IMR-90 (cell line): Measurements from ENCODE around the gene KLHL29. TPM values are rescaled to one million over a fixed set of nuclear protein-coding genes. Genes with fewer than 3 reads are reported as not detected.

Source experiments
- ATAC-seq: fragments of 200-7000 bp; cut with Tn5 transposase; 2 replicates; pipeline ENCODE4 v1.9.1; 2020; ENCODE audit warnings: low read depth, mild to moderate bottlenecking, moderate library complexity
- BruUV-seq: library from RNA; stranded (reverse); fragments of 400-500 nt; replicated peaks from 2 replicates; lab custom pipeline; 2021; lab: Mats Ljungman, UMichigan
- CTCF ChIA-PET: fragments of 300-600 bp; formaldehyde crosslinking; extraction: SDS; loops from one replicate; lab custom pipeline; 2021; ENCODE audit warnings: antibody characterized with exemption; lab: Yijun Ruan, JAX
- POLR2A ChIA-PET: fragments of 300-600 bp; sonication (Branson Sonifier 250); formaldehyde crosslinking; loops from one replicate; lab custom pipeline; 2022; ENCODE audit warnings: antibody characterized with exemption; ENCODE audit not compliant: unreplicated experiment; lab: Charles Lee
- DNase-seq: peaks from one replicate; pipeline ENCODE4 v3.0.0; 2013
- H2AFZ ChIP-seq: replicated peaks from 2 replicates; pipeline ENCODE3; 2013; ENCODE audit warnings: low read length, mild to moderate bottlenecking; ENCODE audit not compliant: poor library complexity
- H2AK5ac ChIP-seq: 2 replicates; pipeline ENCODE4 v1.6.1; 2013; ENCODE audit warnings: low read depth, low read length, inconsistent platforms
- H2AK9ac ChIP-seq: replicated peaks from 2 replicates; pipeline ENCODE3; 2013; ENCODE audit warnings: mild to moderate bottlenecking, low read depth, low read length, moderate library complexity; ENCODE audit not compliant: poor library complexity
- H2BK120ac ChIP-seq: 2 replicates; pipeline ENCODE4 v1.6.1; 2013; ENCODE audit warnings: low read depth, low read length, inconsistent platforms
- H2BK15ac ChIP-seq: 3 replicates; pipeline ENCODE4 v1.6.1; 2013; ENCODE audit warnings: low read depth, low read length, inconsistent platforms
- H2BK20ac ChIP-seq: 2 replicates; pipeline ENCODE4 v1.6.1; 2013; ENCODE audit warnings: low read depth, mild to moderate bottlenecking, inconsistent platforms, low read length, moderate library complexity
- H2BK5ac ChIP-seq: 2 replicates; pipeline ENCODE4 v1.6.1; 2013; ENCODE audit warnings: mild to moderate bottlenecking, low read depth, low read length, inconsistent platforms; ENCODE audit not compliant: poor library complexity, severe bottlenecking
- H3K14ac ChIP-seq: replicated peaks from 2 replicates; pipeline ENCODE4 v1.6.1; 2013; ENCODE audit warnings: low read depth, low read length, inconsistent platforms
- H3K18ac ChIP-seq: 2 replicates; pipeline ENCODE4 v1.6.1; 2013; ENCODE audit warnings: low read depth, low read length, control low read depth
- H3K23ac ChIP-seq: 2 replicates; pipeline ENCODE4 v1.6.1; 2013; ENCODE audit warnings: low read depth, low read length, inconsistent platforms
- H3K27ac ChIP-seq: 2 replicates; pipeline ENCODE4 v1.5.1; 2013; ENCODE audit warnings: mild to moderate bottlenecking, control low read depth, low read length; ENCODE audit not compliant: insufficient read depth
- H3K27me3 ChIP-seq: 2 replicates; pipeline ENCODE4 v1.6.1; 2013; ENCODE audit warnings: low read length; ENCODE audit not compliant: control insufficient read depth, insufficient read depth
- H3K36me3 ChIP-seq: 2 replicates; pipeline ENCODE4 v1.6.1; 2013; ENCODE audit warnings: low read length, mixed read lengths; ENCODE audit not compliant: control insufficient read depth, insufficient read depth
- H3K4ac ChIP-seq: 2 replicates; pipeline ENCODE4 v1.6.1; 2013; ENCODE audit warnings: low read depth, low read length, inconsistent platforms
- H3K4me1 ChIP-seq: 2 replicates; pipeline ENCODE4 v1.6.1; 2013; ENCODE audit warnings: low read length, mixed read lengths; ENCODE audit not compliant: control insufficient read depth, insufficient read depth
- H3K4me2 ChIP-seq: 2 replicates; pipeline ENCODE4 v1.6.1; 2013; ENCODE audit warnings: low read depth, mild to moderate bottlenecking, control low read depth, low read length, moderate library complexity
- H3K4me3 ChIP-seq: 2 replicates; pipeline ENCODE4 v1.5.1; 2013; ENCODE audit warnings: low read depth, mild to moderate bottlenecking, control low read depth, low read length, moderate library complexity; ENCODE audit not compliant: insufficient read depth
- H3K56ac ChIP-seq: 2 replicates; pipeline ENCODE4 v1.6.1; 2013; ENCODE audit warnings: low read length, inconsistent platforms; ENCODE audit not compliant: insufficient read depth; ENCODE audit errors: extremely low read depth
- H3K79me1 ChIP-seq, 2 experiments: 2 replicates each; pipeline ENCODE4 v1.6.1; 2013; ENCODE audit warnings: low read length in 2 of 2, inconsistent platforms in 1 of 2, low read depth in 1 of 2
- H3K9ac ChIP-seq: 2 replicates; pipeline ENCODE4 v1.6.1; 2013; ENCODE audit warnings: low read depth, low read length, control low read depth
- H3K9me1 ChIP-seq: 2 replicates; pipeline ENCODE4 v1.6.1; 2013; ENCODE audit warnings: low read length, inconsistent platforms; ENCODE audit not compliant: insufficient read depth
- H3K9me3 ChIP-seq: 2 replicates; pipeline ENCODE4 v1.6.1; 2013; ENCODE audit warnings: low read length; ENCODE audit not compliant: control insufficient read depth, insufficient read depth
- H4K20me1 ChIP-seq: 2 replicates; pipeline ENCODE4 v1.6.1; 2013; ENCODE audit warnings: low read length, inconsistent platforms; ENCODE audit not compliant: insufficient read depth
- H4K5ac ChIP-seq: 2 replicates; pipeline ENCODE4 v1.6.1; 2013; ENCODE audit warnings: mild to moderate bottlenecking, low read depth, low read length, control low read depth
- H4K8ac ChIP-seq, 2 experiments: 2 replicates each; pipeline ENCODE4 v1.6.1; 2013; ENCODE audit warnings: low read depth in 2 of 2, low read length in 2 of 2, control low read depth in 1 of 2, inconsistent platforms in 1 of 2
- H4K91ac ChIP-seq: 2 replicates; pipeline ENCODE4 v1.6.1; 2013; ENCODE audit warnings: low read depth, low read length, inconsistent platforms; ENCODE audit not compliant: insufficient read depth
- NFE2L2 ChIP-seq: fragments of 150-350 bp; IDR thresholded peaks from 2 replicates; pipeline ENCODE4 v1.6.1; 2016; ENCODE audit warnings: low read depth, mild to moderate bottlenecking, low read length
- RAD21 ChIP-seq: IDR thresholded peaks from 2 replicates; pipeline ENCODE4 v1.6.1; 2012; ENCODE audit warnings: low read length, improper control_type of control experiment
- SMC3 ChIP-seq: fragments of 150-350 bp; IDR thresholded peaks from 2 replicates; pipeline ENCODE4 v1.6.1; 2016; ENCODE audit warnings: low read depth, mild to moderate bottlenecking, antibody characterized with exemption, low read length, moderate library complexity
- WGBS, 2 experiments: methylation state at CpG; one replicate each; pipeline versions ENCODE4 v1.1.5 to v1.1.7; 2013; ENCODE audit warnings: missing lambda C conversion rate in 2 of 2; ENCODE audit not compliant: insufficient read length in 1 of 2; ENCODE audit errors: extremely low coverage in 2 of 2; 5-methylcytosine and 5-hydroxymethylcytosine counted together
- dilution Hi-C: fragments of 300-500 bp; cut with HindIII; formaldehyde crosslinking; loops from one replicate; pipeline ENCODE4 v1.14.3; 2018; ENCODE audit warnings: low sequenced_read_pairs; ENCODE audit not compliant: unreplicated experiment
- in situ Hi-C: fragments of 300-500 bp; cut with MboI; formaldehyde crosslinking; loops from 3 replicates; pipeline ENCODE4 v1.14.3; 2019; ENCODE audit warnings: low sequenced_read_pairs, inconsistent platforms, mixed read lengths
- intact Hi-C: fragments of 100-400 bp; cut with micrococcal nuclease; formaldehyde crosslinking; loops from 2 replicates; pipeline ENCODE4 v1.10.0; 2022
- polyA plus RNA-seq, 3 experiments: library from polyadenylated mRNA; depleted of rRNA; stranded (reverse); fragments of >200 nt; gene quantifications; 2 replicates each; pipeline ENCODE4 v1.2.3, GENCODE V29; 2012; ENCODE audit warnings: low replicate concordance in 1 of 3
- total RNA-seq: library from RNA; depleted of rRNA; stranded (reverse); fragments of >200 nt; gene quantifications from 2 replicates; pipeline ENCODE4 v1.2.3, GENCODE V29; 2012
- TF ChIP-seq, protein P1 (sequence below): conservative IDR thresholded peaks from 2 replicates; pipeline ENCODE4 v1.5.1; 2012; ENCODE audit warnings: mild to moderate bottlenecking, low read depth, low read length, improper control_type of control experiment

The KLHL29 gene
- total and polyA plus RNA-seq, 2 of the 4 experiments (the other 2 are of a cell fraction) = 2.0 to 8.0 TPM

DNA sequence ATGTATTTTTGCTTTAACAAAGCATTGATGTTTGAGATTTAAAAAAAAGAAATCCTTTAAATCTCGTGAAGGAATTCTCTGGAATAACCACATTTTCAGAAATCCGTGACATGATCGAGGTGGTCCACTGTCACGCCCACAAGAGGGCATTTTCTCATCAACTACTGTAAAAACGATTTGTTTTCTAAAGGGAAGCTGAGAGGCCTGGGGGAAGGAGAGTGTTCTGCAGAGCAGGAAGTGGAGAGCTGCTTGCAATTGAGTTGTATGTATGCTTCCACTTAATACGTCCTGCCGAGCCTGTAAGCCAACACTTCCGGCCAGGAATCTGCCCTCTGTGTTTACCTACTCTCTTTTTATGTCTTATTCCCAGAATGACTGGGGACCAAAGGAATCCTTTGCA, 19.4 kb downstream of the KLHL29 start:
- Histone ChIP-seq H3K18ac (peak overlapping the region; percentile 81; the same call in 1 of the 2 replicates), H4K8ac (peak overlapping the region; percentile 47 to 86; a peak in 3 of 4 replicates), H2AFZ (peak overlapping the region; percentile 65), H4K20me1 (0 out of 2 replicates have a peak, but pooled peaks cover 4% of the 10 kb centered on the region), H3K4me2 (peak overlapping the region; percentile 42; the same call in 1 of the 2 replicates), H2BK20ac (no peak overlapping the region), H2BK5ac (peak overlapping the region; percentile 92), H3K9me3 (no peaks in the 10 kb centered on the region), H3K56ac (no peak overlapping the region), H3K14ac (no peak overlapping the region), H3K79me1 (peaks cover 16 to 41% of the 10 kb centered on the region in 2 experiments), H2AK9ac (no peak overlapping the region), H3K4ac (peak overlapping the region; percentile 87; the same call in 1 of the 2 replicates), H2BK15ac (0 out of 3 replicates have a peak overlapping the region, but pooled peaks have one; percentile 97), H2AK5ac (no peak overlapping the region), H4K5ac (peak overlapping the region; percentile 81; the same call in 1 of the 2 replicates), H3K27me3 (no peaks in the 10 kb centered on the region), H3K4me1 (peaks cover 6% of the 10 kb centered on the region), H3K9me1 (peaks cover 8% of the 10 kb centered on the region), H3K4me3 (no peak overlapping the region), H4K91ac (peak overlapping the region; percentile 78; the same call in 1 of the 2 replicates), H3K23ac (0 out of 2 replicates have a peak overlapping the region, but pooled peaks have one; percentile 77), H3K9ac (peak overlapping the region; percentile 33; the same call in 1 of the 2 replicates), H3K36me3 (no peaks in the 10 kb centered on the region), H3K27ac (peak overlapping the region; percentile 70; the same call in 1 of the 2 replicates), H2BK120ac (peak overlapping the region; percentile 87; the same call in 1 of the 2 replicates)
- peak; percentile 40 for TF ChIP-seq SMC3
- TF ChIP-seq RAD21 = peak; percentile 40; the same call in 1 of the 2 replicates
- TF ChIP-seq NFE2L2 = no peak
- TF ChIP-seq, protein P1, sequence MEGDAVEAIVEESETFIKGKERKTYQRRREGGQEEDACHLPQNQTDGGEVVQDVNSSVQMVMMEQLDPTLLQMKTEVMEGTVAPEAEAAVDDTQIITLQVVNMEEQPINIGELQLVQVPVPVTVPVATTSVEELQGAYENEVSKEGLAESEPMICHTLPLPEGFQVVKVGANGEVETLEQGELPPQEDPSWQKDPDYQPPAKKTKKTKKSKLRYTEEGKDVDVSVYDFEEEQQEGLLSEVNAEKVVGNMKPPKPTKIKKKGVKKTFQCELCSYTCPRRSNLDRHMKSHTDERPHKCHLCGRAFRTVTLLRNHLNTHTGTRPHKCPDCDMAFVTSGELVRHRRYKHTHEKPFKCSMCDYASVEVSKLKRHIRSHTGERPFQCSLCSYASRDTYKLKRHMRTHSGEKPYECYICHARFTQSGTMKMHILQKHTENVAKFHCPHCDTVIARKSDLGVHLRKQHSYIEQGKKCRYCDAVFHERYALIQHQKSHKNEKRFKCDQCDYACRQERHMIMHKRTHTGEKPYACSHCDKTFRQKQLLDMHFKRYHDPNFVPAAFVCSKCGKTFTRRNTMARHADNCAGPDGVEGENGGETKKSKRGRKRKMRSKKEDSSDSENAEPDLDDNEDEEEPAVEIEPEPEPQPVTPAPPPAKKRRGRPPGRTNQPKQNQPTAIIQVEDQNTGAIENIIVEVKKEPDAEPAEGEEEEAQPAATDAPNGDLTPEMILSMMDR = peak; percentile 42
- dilution Hi-C loops (no loop called here), intact Hi-C loops (loop anchor here (2.0 to 5.0 kb wide), 3 partner anchors 18 to 358 kb away; no protein-coding TSS in a partner anchor), in situ Hi-C loops (no loop called here)
- DNase-seq (peak; percentile 91), ATAC-seq (peak; percentile 88)
- CTCF ChIA-PET = interaction anchor here (0.5 to 1.5 kb wide), 2 partner anchors 11 to 145 kb away, joined by 4 to 6 read pairs; no protein-coding TSS in a partner anchor
- POLR2A ChIA-PET = no interaction called here
- WGBS, 2 experiments = 0% methylated on average over 1 of the region's 8 CpGs; no CpG with 5 or more reads in 1 of the 2 experiments
- BruUV-seq = no TSS peak
